Esophagus muscularis mucosa (tissue), 4 donors: Measurements from ENCODE around the gene EMC10. TPM values are rescaled to one million over a fixed set of nuclear protein-coding genes. Genes with fewer than 3 reads are reported as not detected.

Source experiments
- DNase-seq: peaks from one replicate; pipeline ENCODE4 v3.0.0-alpha.2; 2017; ENCODE audit errors: extremely low spot score
- H3K27ac ChIP-seq, 4 donors: fragments of 200-600 bp; sonication (generic); replicated peaks in 1 of 4; 1 replicate in 3 of 4; 2 replicates in 1 of 4; pipeline ENCODE4 v1.5.1; 2016 to 2019; ENCODE audit warnings: mild to moderate bottlenecking in 1 of 4
- H3K27me3 ChIP-seq, 4 donors: fragments of 200-600 bp; sonication (generic); one replicate each; pipeline versions ENCODE4 v1.5.1 to v1.6.0; 2016 to 2019
- H3K36me3 ChIP-seq, 4 donors: fragments of 200-600 bp; sonication (generic); one replicate each; pipeline ENCODE4 v1.5.1; 2016 to 2019
- H3K4me1 ChIP-seq, 4 donors: fragments of 200-600 bp; sonication (generic); one replicate each; pipeline ENCODE4 v1.5.1; 2016 to 2019
- H3K4me3 ChIP-seq, 4 donors: fragments of 200-600 bp; sonication (generic); 1 replicate in 2 of 4; 2 replicates in 2 of 4; pipeline ENCODE4 v1.5.1; 2016 to 2019; ENCODE audit warnings: mild to moderate bottlenecking in 4 of 4, moderate library complexity in 1 of 4
- H3K9me3 ChIP-seq, 4 donors: fragments of 200-600 bp; sonication (generic); 1 replicate in 3 of 4; 2 replicates in 1 of 4; pipeline ENCODE4 v1.5.1; 2016 to 2019
- CTCF ChIP-seq, 3 experiments: fragments of 200-600 bp in 2 of 3; fragments of 450-650 bp in 1 of 3; sonication (generic) in 2 of 3; IDR thresholded peaks; one replicate each; pipeline ENCODE4 v1.5.1; 2017 to 2019; ENCODE audit warnings: antibody characterized with exemption in 3 of 3, mild to moderate bottlenecking in 2 of 3, moderate library complexity in 1 of 3
- EP300 ChIP-seq: sonication (generic); formaldehyde crosslinking; IDR thresholded peaks from one replicate; pipeline ENCODE4 v1.6.1; 2017; ENCODE audit warnings: antibody characterized with exemption
- POLR2A ChIP-seq: fragments of 450-650 bp; IDR thresholded peaks from one replicate; pipeline ENCODE4 v1.6.1; 2017; ENCODE audit warnings: antibody characterized with exemption, moderate library complexity, mild to moderate bottlenecking, low read depth
- POLR2AphosphoS5 ChIP-seq, 2 donors: sonication (generic); formaldehyde crosslinking; IDR thresholded peaks; one replicate each; pipeline ENCODE4 v1.6.1; 2017; ENCODE audit warnings: antibody characterized with exemption in 2 of 2
- WGBS: methylation state at CpG from one replicate; pipeline ENCODE4 v1.1.5; 2018; 5-methylcytosine and 5-hydroxymethylcytosine counted together
- intact Hi-C: fragments of 100-400 bp; cut with DNase I; formaldehyde crosslinking; loops from one replicate; pipeline ENCODE4 v1.15.1; 2023
- total RNA-seq, 4 donors: library from RNA; depleted of rRNA; stranded (reverse); fragments of >200 nt; gene quantifications; one replicate each; pipeline versions ENCODE4 v1.1.0 to v1.2.1, GENCODE V29; 2016

EMC10 gene
- total RNA-seq, 4 donors from 2014 or later = 41.1 to 79.1 (median 59.7) TPM

GRCh38 chr19:50517704-50518075 is 41.4 kb downstream of the EMC10 start:
- Histone ChIP-seq H3K4me3 (no peak overlapping the region), H3K27ac (no peak overlapping the region), H3K36me3 (peaks cover 0 to 12% (median 0%) of the 10 kb centered on the region in 4 donors), H3K4me1 (peaks cover 0 to 5% (median 0%) of the 10 kb centered on the region in 4 donors), H3K9me3 (no peaks in the 10 kb centered on the region), H3K27me3 (peaks cover 0 to 37% (median 0%) of the 10 kb centered on the region in 4 donors)
- TF ChIP-seq EP300 (no peak), CTCF (IDR thresholded peaks at IDR 0.05) (no peak), POLR2AphosphoS5 (IDR thresholded peaks at IDR 0.05) (no peak), POLR2A (no peak)
- intact Hi-C loops = no loop called here
- WGBS = 94% methylated on average over 19 of the region's 37 CpGs
- no peak for DNase-seq

GRCh38 chr19:50518091-50519005 is 42.0 kb downstream of the EMC10 start:
- Histone ChIP-seq H3K36me3 (peaks cover 0 to 12% (median 0%) of the 10 kb centered on the region in 4 donors), H3K4me1 (peaks cover 0 to 5% (median 0%) of the 10 kb centered on the region in 4 donors), H3K4me3 (no peak overlapping the region), H3K27me3 (peaks cover 0 to 37% (median 0%) of the 10 kb centered on the region in 4 donors), H3K9me3 (no peaks in the 10 kb centered on the region), H3K27ac (no peak overlapping the region)
- intact Hi-C loops = no loop called here
- TF ChIP-seq CTCF (IDR thresholded peaks at IDR 0.05) = no peak
- no peak for TF ChIP-seq EP300
- no peak for TF ChIP-seq POLR2A
- TF ChIP-seq POLR2AphosphoS5 (IDR thresholded peaks at IDR 0.05) = no peak
- no peak for DNase-seq
- 96% methylated on average over 53 of the region's 87 CpGs for WGBS

GRCh38 chr19:50519006-50519575 is 42.8 kb downstream of the EMC10 start:
- 98% methylated on average over 33 of the region's 40 CpGs for WGBS
- TF ChIP-seq POLR2A = no peak
- Histone ChIP-seq H3K27ac (no peak overlapping the region), H3K36me3 (peaks cover 0 to 12% (median 0%) of the 10 kb centered on the region in 4 donors), H3K9me3 (no peaks in the 10 kb centered on the region), H3K4me3 (no peak overlapping the region), H3K27me3 (peaks cover 0 to 37% (median 0%) of the 10 kb centered on the region in 4 donors), H3K4me1 (no peaks in the 10 kb centered on the region)
- intact Hi-C loops = no loop called here
- DNase-seq = no peak

- intact Hi-C loops = no loop called here
- H3K36me3 ChIP-seq = peaks cover 0 to 12% (median 0%) of the 10 kb centered on the region in 4 donors
- WGBS = 88% methylated on average over 17 of the region's 17 CpGs
These were observed 44.6 kb downstream of the EMC10 start for GRCh38 chr19:50520822-50521465.

More at GRCh38 chr19:50520822-50521465, 44.6 kb downstream of the EMC10 start:
- DNase-seq = no peak
- TF ChIP-seq POLR2AphosphoS5 (IDR thresholded peaks at IDR 0.05) (no peak), EP300 (no peak), POLR2A (no peak), CTCF (IDR thresholded peaks at IDR 0.05) (no peak)
- no peak overlapping the region for H3K27ac ChIP-seq
- peaks cover 0 to 19% (median 0%) of the 10 kb centered on the region in 4 donors for H3K27me3 ChIP-seq
- H3K4me3 ChIP-seq = no peak overlapping the region
- no peaks in the 10 kb centered on the region for H3K9me3 ChIP-seq
- no peaks in the 10 kb centered on the region for H3K4me1 ChIP-seq
